RWPE2 (cell line): Measurements from ENCODE around the gene STARD13.

Source experiments
- ATAC-seq: fragments of 200-7000 bp; cut with Tn5 transposase; 3 replicates; pipeline ENCODE4 v1.9.1; 2021; ENCODE audit warnings: low read depth
- DNase-seq: peaks from one replicate; pipeline ENCODE4 v3.0.0-alpha.2; 2020; ENCODE audit warnings: low spot score
- H3K27ac ChIP-seq: fragments of 450-650 bp; 2 replicates; pipeline ENCODE4 v1.5.1; 2017; ENCODE audit warnings: mild to moderate bottlenecking; ENCODE audit not compliant: poor library complexity, severe bottlenecking
- H3K27me3 ChIP-seq: fragments of 250-450 bp; sonication (Bioruptor Pico); 2 replicates; pipeline ENCODE4 v1.5.1; 2021; ENCODE audit warnings: mild to moderate bottlenecking, moderate library complexity; ENCODE audit not compliant: insufficient read depth, poor library complexity, severe bottlenecking
- H3K36me3 ChIP-seq: fragments of 250-450 bp; sonication (Bioruptor Pico); 2 replicates; pipeline ENCODE4 v1.5.1; 2020; ENCODE audit warnings: low read depth, mild to moderate bottlenecking, moderate library complexity
- H3K4me1 ChIP-seq: fragments of 250-450 bp; sonication (Bioruptor Pico); 2 replicates; pipeline ENCODE4 v1.5.1; 2021; ENCODE audit warnings: mild to moderate bottlenecking, moderate library complexity; ENCODE audit not compliant: insufficient read depth, poor library complexity, severe bottlenecking
- H3K4me3 ChIP-seq: fragments of 250-450 bp; sonication (Bioruptor Pico); 2 replicates; pipeline ENCODE4 v1.5.1; 2021; ENCODE audit warnings: mild to moderate bottlenecking, moderate library complexity; ENCODE audit not compliant: severe bottlenecking
- H3K9me3 ChIP-seq: fragments of 250-450 bp; sonication (Bioruptor Pico); 2 replicates; pipeline ENCODE4 v1.5.1; 2021; ENCODE audit warnings: mild to moderate bottlenecking, moderate library complexity; ENCODE audit not compliant: severe bottlenecking
- CTCF ChIP-seq: fragments of 450-650 bp; IDR thresholded peaks from one replicate; pipeline ENCODE4 v1.5.1; 2017; ENCODE audit warnings: mild to moderate bottlenecking, moderate library complexity; ENCODE audit not compliant: poor library complexity, severe bottlenecking

The STARD13 gene

GRCh38 chr13:33260168-33261098, 25.1 kb downstream of the STARD13 start:
- H3K27me3 ChIP-seq = no peaks in the 10 kb centered on the region
- no peak overlapping the region for H3K4me3 ChIP-seq
- H3K36me3 ChIP-seq = peaks cover 11% of the 10 kb centered on the region
- ATAC-seq = no peak
- H3K27ac ChIP-seq = peak overlapping the region; percentile 78
- H3K9me3 ChIP-seq = no peaks in the 10 kb centered on the region
- DNase-seq = no peak
- peaks cover 48% of the 10 kb centered on the region for H3K4me1 ChIP-seq
- TF ChIP-seq CTCF = no peak

GRCh38 chr13:33259296-33259695, 26.3 kb downstream of the STARD13 start:
- no peak for ATAC-seq
- no peak for TF ChIP-seq CTCF
- Histone ChIP-seq H3K36me3 (peaks cover 11% of the 10 kb centered on the region), H3K4me3 (no peak overlapping the region), H3K27ac (no peak overlapping the region), H3K4me1 (peaks cover 37% of the 10 kb centered on the region), H3K9me3 (no peaks in the 10 kb centered on the region), H3K27me3 (no peaks in the 10 kb centered on the region)
- no peak for DNase-seq

DNA sequence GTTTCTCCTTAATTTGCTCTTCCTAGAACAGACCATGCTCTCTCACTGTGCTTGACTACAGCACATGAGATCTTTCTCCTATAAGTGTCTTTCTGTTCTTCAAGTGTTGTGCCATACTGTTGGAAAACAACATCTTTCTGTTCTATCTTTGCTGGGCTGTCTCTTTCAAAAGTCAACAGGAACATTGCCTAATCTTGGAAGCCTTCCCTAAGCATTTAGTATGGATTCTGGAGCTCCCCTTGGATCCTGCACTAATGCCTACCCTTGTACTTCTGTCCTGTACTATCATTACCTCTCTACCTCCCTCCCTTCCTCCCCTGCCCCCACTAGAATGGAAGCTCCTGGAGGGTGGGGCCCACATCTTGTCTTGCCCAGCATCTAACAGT, 26.8 kb downstream of the STARD13 start:
- peaks cover 11% of the 10 kb centered on the region for H3K36me3 ChIP-seq
- no peaks in the 10 kb centered on the region for H3K9me3 ChIP-seq
- ATAC-seq = no peak
- H3K4me1 ChIP-seq = peaks cover 35% of the 10 kb centered on the region
- no peak for DNase-seq
- H3K27me3 ChIP-seq = no peaks in the 10 kb centered on the region
- no peak overlapping the region for H3K27ac ChIP-seq
- no peak for TF ChIP-seq CTCF
- H3K4me3 ChIP-seq = no peak overlapping the region

GRCh38 chr13:33257841-33258807, 27.4 kb downstream of the STARD13 start:
- H3K27ac ChIP-seq = no peak overlapping the region
- H3K27me3 ChIP-seq = no peaks in the 10 kb centered on the region
- TF ChIP-seq CTCF = no peak
- DNase-seq (no peak), ATAC-seq (no peak)
- H3K4me3 ChIP-seq = no peak overlapping the region
- H3K9me3 ChIP-seq = no peaks in the 10 kb centered on the region
- peaks cover 31% of the 10 kb centered on the region for H3K4me1 ChIP-seq
- H3K36me3 ChIP-seq = peaks cover 11% of the 10 kb centered on the region
